Stimulated activated naive CD8-positive, alpha-beta T cell treated with anti-CD3 and anti-CD28 coated beads, Interleukin-15, Interleukin-2, amounts not matched to agents 100 ng/mL and 50 ng/mL, for 24 hours (primary cell): ENCODE data around the gene RIN1.
"Not testable (repeated sequence)": the region's sequence is repeated elsewhere in the genome, so short reads cannot be mapped to it uniquely, and the experiment has no call there.

Experiments used
- H3K27ac Mint-ChIP-seq: one replicate; pipeline ENCODE4 v1.8.0; 2021; ENCODE audit warnings: mild to moderate bottlenecking, mixed read lengths
- H3K27me3 Mint-ChIP-seq: one replicate; pipeline ENCODE4 v1.8.0; 2021; ENCODE audit warnings: mixed read lengths
- H3K36me3 Mint-ChIP-seq: one replicate; pipeline ENCODE4 v1.8.0; 2021; ENCODE audit warnings: low read depth, mixed read lengths
- H3K4me1 Mint-ChIP-seq: one replicate; pipeline ENCODE4 v1.8.0; 2021; ENCODE audit warnings: low read depth, mixed read lengths
- H3K4me3 Mint-ChIP-seq: one replicate; pipeline ENCODE4 v1.8.0; 2021; ENCODE audit warnings: mild to moderate bottlenecking, mixed read lengths
- H3K9me3 Mint-ChIP-seq: one replicate; pipeline ENCODE4 v1.8.0; 2021; ENCODE audit warnings: mixed read lengths

RIN1 gene

GRCh38 chr11:66363805-66364535, 27.7 kb upstream of the RIN1 start:
- Mint-ChIP-seq H3K27ac (no peak overlapping the region), H3K4me3 (no peak overlapping the region), H3K4me1 (no peaks in the 10 kb centered on the region), H3K36me3 (peaks cover 8% of the 10 kb centered on the region), H3K27me3 (no peaks in the 10 kb centered on the region), H3K9me3 (no peaks in the 10 kb centered on the region)

- Mint-ChIP-seq H3K9me3 (no peaks in the 10 kb centered on the region), H3K4me1 (no peaks in the 10 kb centered on the region), H3K4me3 (no peak overlapping the region), H3K27me3 (no peaks in the 10 kb centered on the region), H3K36me3 (peaks cover 8% of the 10 kb centered on the region), H3K27ac (no peak overlapping the region)
These were observed 27.0 kb upstream of the RIN1 start for GRCh38 chr11:66363187-66363601.

DNA sequence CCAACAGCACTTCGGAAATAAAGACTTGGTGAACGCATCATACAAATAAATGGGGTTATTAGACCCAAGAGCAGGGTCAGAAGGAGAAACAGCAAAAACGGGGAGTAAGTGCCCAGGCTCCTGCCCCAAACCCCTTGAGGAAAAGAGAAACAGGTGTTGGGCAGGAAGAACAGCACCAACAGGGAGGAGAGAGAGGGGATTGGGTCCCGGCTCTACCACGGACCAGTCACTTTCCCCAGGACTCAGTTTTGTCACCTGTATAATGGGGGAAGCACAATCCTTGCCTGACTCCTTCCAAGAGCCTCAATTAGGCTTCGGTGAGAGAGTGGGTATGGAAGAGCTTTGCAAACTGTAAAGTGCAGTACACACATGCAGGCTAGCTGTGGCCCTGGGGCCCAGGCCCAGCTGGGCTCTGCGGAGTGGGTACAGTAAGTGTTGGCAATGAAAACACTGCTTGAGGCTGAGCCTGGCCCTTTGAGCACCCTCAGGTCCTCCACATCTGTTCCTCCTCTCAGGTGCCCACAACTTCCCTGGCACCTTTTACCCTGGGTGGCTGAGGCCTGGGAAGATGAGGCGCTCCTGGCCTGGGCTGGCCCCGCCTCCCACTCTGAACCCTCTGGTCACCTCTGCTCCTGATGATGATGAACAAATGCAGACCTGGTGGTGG, 26.4 kb upstream of the RIN1 start:
- Mint-ChIP-seq H3K27ac (no peak overlapping the region), H3K36me3 (peaks cover 4% of the 10 kb centered on the region), H3K9me3 (no peaks in the 10 kb centered on the region)

DNA sequence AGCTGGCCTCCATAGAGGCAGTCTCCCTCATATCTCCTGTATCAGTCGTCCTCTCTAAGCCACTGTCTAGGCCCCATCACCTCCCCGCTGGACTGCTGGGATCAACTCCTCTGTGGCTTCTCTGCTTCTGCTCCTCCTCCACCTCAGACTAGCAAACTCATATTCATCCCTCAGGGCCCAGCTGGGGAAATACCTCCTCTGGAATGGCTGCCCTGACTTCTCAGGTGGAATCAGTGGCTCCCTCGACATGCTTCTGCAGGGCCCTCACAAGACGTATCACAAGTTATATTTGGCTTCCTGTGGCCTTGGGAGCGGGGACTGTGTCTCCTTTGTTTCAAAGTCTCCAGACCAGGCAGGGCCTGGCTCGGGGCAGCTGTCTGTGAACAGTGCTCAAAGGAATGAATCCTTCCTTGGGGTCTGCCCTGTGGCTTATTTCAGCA, 25.3 kb upstream of the RIN1 start:
- Mint-ChIP-seq H3K4me3 (no peak overlapping the region), H3K9me3 (no peaks in the 10 kb centered on the region), H3K27ac (peak overlapping the region; percentile 19), H3K4me1 (no peaks in the 10 kb centered on the region), H3K27me3 (no peaks in the 10 kb centered on the region), H3K36me3 (peaks cover 4% of the 10 kb centered on the region)

More for the DNA sequence above, 26.4 kb upstream of the RIN1 start:
- Mint-ChIP-seq H3K4me1 (no peaks in the 10 kb centered on the region), H3K27me3 (no peaks in the 10 kb centered on the region), H3K4me3 (no peak overlapping the region)

DNA sequence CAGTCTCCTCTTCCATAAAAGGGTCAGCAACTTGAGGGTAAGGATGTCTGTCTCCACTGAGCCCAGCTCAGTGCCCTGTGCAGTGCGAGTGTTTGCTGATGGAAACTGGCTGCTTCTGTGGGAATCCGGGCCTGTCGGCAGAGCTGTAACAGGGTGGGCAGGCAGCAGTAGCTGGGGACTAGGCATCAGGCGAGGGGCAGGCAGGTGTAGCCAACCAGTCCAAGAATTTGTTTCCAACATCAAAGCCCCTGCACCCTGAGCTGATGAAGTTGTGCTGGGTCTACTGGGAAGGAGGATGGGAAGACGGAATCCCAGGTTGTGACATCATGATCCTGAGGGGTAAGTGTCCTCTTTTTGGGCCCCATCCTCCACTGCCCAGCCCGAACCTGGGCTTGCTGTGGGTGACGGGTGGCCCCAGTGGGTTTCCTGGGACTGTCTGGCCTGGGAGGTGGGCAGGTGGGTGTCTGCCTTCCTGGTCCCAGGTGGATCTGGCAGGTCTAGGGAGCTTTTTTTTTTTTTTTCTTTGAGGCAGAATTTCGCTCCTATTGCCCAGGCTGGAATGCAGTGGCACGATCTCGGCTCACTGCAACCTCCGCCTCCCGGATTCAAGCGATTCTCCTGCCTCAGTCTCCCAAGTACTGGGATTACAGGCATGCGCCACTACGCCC, 24.3 kb upstream of the RIN1 start:
- no peak overlapping the region for H3K4me3 Mint-ChIP-seq
- peaks cover 4% of the 10 kb centered on the region for H3K36me3 Mint-ChIP-seq
- no peaks in the 10 kb centered on the region for H3K9me3 Mint-ChIP-seq
- no peaks in the 10 kb centered on the region for H3K27me3 Mint-ChIP-seq
- no peak overlapping the region for H3K27ac Mint-ChIP-seq
- H3K4me1 Mint-ChIP-seq: no peaks in the 10 kb centered on the region

- Mint-ChIP-seq H3K4me3 (no peak overlapping the region), H3K27me3 (no peaks in the 10 kb centered on the region), H3K9me3 (no peaks in the 10 kb centered on the region), H3K4me1 (no peaks in the 10 kb centered on the region), H3K36me3 (peaks cover 4% of the 10 kb centered on the region), H3K27ac (no peak overlapping the region)
These were observed 23.4 kb upstream of the RIN1 start for GRCh38 chr11:66359662-66360087.

- H3K4me3 Mint-ChIP-seq, H3K27ac Mint-ChIP-seq, H3K27me3 Mint-ChIP-seq, H3K9me3 Mint-ChIP-seq, H3K36me3 Mint-ChIP-seq: not testable (repeated sequence)
- H3K4me1 Mint-ChIP-seq: peaks cover 20% of the 10 kb centered on the region
These were observed 14.5 kb upstream of the RIN1 start for GRCh38 chr11:66350560-66351235.

DNA sequence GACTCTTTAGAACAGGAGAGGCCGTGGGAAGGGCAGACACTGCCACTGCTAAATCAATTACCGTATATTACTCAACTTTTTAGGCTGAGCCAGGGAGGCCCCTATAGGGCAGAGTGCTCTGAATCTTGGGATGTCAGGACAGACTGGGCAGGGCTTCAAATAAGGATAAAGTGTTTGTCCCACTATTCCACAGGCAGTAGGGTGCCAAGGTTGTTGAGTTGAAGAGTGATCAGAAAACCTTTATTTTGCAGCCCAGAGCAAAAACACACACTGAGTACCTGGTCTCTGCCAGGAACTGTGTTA, 12.8 kb upstream of the RIN1 start:
- Mint-ChIP-seq H3K4me3 (no peak overlapping the region), H3K4me1 (peaks cover 36% of the 10 kb centered on the region), H3K9me3 (no peaks in the 10 kb centered on the region), H3K27me3 (peaks cover 4% of the 10 kb centered on the region), H3K27ac (no peak overlapping the region), H3K36me3 (peaks cover 8% of the 10 kb centered on the region)

DNA sequence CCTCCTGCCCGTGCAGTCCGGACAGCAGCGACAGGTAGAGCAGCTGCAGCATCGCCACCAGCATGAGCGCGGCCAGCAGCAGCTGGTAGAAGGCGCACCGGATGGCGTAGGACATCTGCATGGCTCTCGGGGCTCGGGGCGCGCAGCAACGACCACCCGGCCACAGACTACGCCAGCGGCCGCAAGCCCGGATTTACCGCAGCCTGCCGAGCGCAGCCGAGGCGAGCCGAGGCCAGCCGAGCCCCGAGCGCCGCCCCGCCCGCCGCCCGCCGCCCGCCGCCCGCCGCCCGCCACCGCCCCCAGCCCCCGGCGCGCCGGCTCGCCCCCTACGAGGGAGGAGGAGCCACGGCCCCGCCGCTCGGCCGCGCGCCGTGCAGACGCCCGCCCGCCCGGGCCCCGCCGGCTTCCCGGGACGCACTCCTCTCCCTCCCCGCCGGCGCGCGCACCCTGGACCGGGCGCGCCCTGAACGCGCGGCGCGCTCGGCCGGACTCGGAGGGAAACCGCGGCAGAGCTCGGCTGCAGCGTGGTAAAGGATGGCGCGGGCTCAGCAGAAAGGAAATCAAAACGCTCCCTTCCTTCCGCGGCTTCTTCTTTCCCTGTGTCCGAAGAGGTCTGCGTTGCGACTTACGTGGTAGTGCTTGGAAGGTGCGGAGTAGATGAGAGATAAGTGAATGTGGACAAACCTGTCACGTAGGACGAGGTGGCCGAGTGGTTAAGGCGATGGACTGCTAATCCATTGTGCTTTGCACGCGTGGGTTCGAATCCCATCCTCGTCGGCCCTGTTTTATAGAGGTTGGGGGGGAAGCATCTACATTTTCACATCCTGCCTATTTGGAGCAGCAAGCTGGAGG, 11.4 kb upstream of the RIN1 start, which contains the start of gene B4GAT1:
TSS of gene B4GAT1 (minus strand) at position 205 of the 852 bp plus-strand sequence. CDS start at position 121, 84 bp downstream.
- Mint-ChIP-seq H3K27me3 (peaks cover 4% of the 10 kb centered on the region), H3K27ac (peak within 1 kb of the TSS; percentile 100), H3K36me3 (peaks cover 10% of the 10 kb centered on the region), H3K4me1 (peaks cover 48% of the 10 kb centered on the region), H3K4me3 (peak within 1 kb of the TSS; percentile 94), H3K9me3 (no peaks in the 10 kb centered on the region)

GRCh38 chr11:66346476-66347424, 10.5 kb upstream of the RIN1 start:
- H3K9me3 Mint-ChIP-seq: no peaks in the 10 kb centered on the region
- peaks cover 48% of the 10 kb centered on the region for H3K4me1 Mint-ChIP-seq
- H3K27me3 Mint-ChIP-seq: peaks cover 4% of the 10 kb centered on the region
- peak overlapping the region; percentile 61 for H3K27ac Mint-ChIP-seq
- peaks cover 16% of the 10 kb centered on the region for H3K36me3 Mint-ChIP-seq
- peak overlapping the region; percentile 86 for H3K4me3 Mint-ChIP-seq

DNA sequence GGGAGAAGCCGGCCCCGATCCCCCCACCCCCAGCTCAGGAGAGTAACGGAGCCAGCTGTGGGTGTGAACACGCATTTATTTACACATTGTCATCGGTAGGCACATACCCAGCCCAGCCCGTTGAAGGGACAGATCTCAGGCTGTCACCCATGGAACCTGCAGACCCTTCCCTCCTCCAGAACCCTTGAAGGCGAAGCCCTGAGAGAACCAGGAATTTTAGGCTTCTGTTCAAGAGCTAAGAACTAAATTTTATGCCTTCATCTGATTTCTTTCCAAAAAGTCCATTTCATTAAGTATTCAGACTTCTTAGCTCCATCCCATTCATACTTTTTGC, 9.0 kb upstream of the RIN1 start:
- Mint-ChIP-seq H3K27ac (peak overlapping the region; percentile 88), H3K4me3 (peak overlapping the region; percentile 86), H3K4me1 (peaks cover 48% of the 10 kb centered on the region), H3K9me3 (no peaks in the 10 kb centered on the region), H3K36me3 (peaks cover 23% of the 10 kb centered on the region), H3K27me3 (peaks cover 4% of the 10 kb centered on the region)

GRCh38 chr11:66344550-66345315, 8.5 kb upstream of the RIN1 start, which contains the start of gene BRMS1:
TSS of gene BRMS1 (minus strand) at chr11:66345104. CDS start at chr11:66342234, 2,870 bp downstream.
- Mint-ChIP-seq H3K27me3 (peaks cover 4% of the 10 kb centered on the region), H3K27ac (peak within 1 kb of the TSS; percentile 88), H3K36me3 (peaks cover 26% of the 10 kb centered on the region), H3K9me3 (no peaks in the 10 kb centered on the region), H3K4me3 (peak within 1 kb of the TSS; percentile 86), H3K4me1 (peaks cover 48% of the 10 kb centered on the region)

GRCh38 chr11:66343176-66343575, 6.9 kb upstream of the RIN1 start:
- Mint-ChIP-seq H3K4me1 (peaks cover 46% of the 10 kb centered on the region), H3K27me3 (peaks cover 4% of the 10 kb centered on the region), H3K9me3 (no peaks in the 10 kb centered on the region), H3K4me3 (peak overlapping the region; percentile 86), H3K27ac (no peak overlapping the region), H3K36me3 (peaks cover 35% of the 10 kb centered on the region)
